HCT116 (cell line): Measurements from ENCODE around the gene SHMT1. TPM values are rescaled to one million over a fixed set of nuclear protein-coding genes. Genes with fewer than 3 reads are reported as not detected.

Experiments used
- ATAC-seq: fragments of 200-7000 bp; cut with Tn5 transposase; 2 replicates; pipeline ENCODE4 v1.9.1; 2020; ENCODE audit warnings: mild to moderate bottlenecking, moderate library complexity
- BruUV-seq: library from RNA; stranded (reverse); fragments of 400-500 nt; replicated peaks from 2 replicates; lab custom pipeline; 2021; lab: Mats Ljungman, UMichigan
- CTCF ChIA-PET: fragments of 300-600 bp; sonication (Branson Sonifier 250); formaldehyde crosslinking; loops from one replicate; lab custom pipeline; 2021; ENCODE audit warnings: antibody characterized with exemption; lab: Charles Lee
- POLR2A ChIA-PET: fragments of 300-600, 350-600 bp; sonication (Branson Sonifier 250); formaldehyde crosslinking; loops from one replicate; lab custom pipeline; 2021; ENCODE audit warnings: antibody characterized with exemption; lab: Charles Lee
- RAD21 ChIA-PET, 2 experiments: fragments of 300-600 bp; sonication (Branson Sonifier 250); formaldehyde crosslinking; loops; one replicate each; lab custom pipeline; 2023; ENCODE audit warnings: low total read pairs in 2 of 2; ENCODE audit not compliant: uncharacterized antibody in 2 of 2, unreplicated experiment in 2 of 2, low non-redundant PET in 1 of 2; lab: Charles Lee
- DNase-seq: peaks from one replicate; pipeline ENCODE4 v3.0.0-alpha.2; 2010; ENCODE audit warnings: low read depth, low spot score
- H2AFZ ChIP-seq: fragments of 200-600 bp; shearing (Covaris generic), sonication (generic); 2 replicates; pipeline ENCODE4 v1.6.1; 2017; ENCODE audit warnings: low read depth, mixed run types, mixed read lengths, antibody characterized with exemption, low read length; ENCODE audit not compliant: poor library complexity, severe bottlenecking
- H3K27ac ChIP-seq: 2 replicates; pipeline ENCODE4 v1.5.1; 2012; ENCODE audit warnings: low read depth, low read length
- H3K27me3 ChIP-seq: fragments of 200-600 bp; sonication (generic); 2 replicates; pipeline ENCODE4 v1.6.1; 2016; ENCODE audit warnings: mixed run types, low read length, mixed read lengths; ENCODE audit not compliant: insufficient read depth
- H3K36me3 ChIP-seq, 2 experiments: fragments of 200-500 bp in 1 of 2; fragments of 200-600 bp in 1 of 2; sonication (Bioruptor generic) in 1 of 2; sonication (generic) in 1 of 2; 2 replicates each; pipeline versions ENCODE4 v1.5.1 to v1.6.1; 2014 to 2016; ENCODE audit warnings: low read length in 2 of 2, inconsistent platforms in 1 of 2, mixed read lengths in 1 of 2, mixed run types in 1 of 2; ENCODE audit not compliant: insufficient read depth in 2 of 2, control insufficient read depth in 1 of 2
- H3K4me1 ChIP-seq, 2 experiments: fragments of 200-600 bp in 1 of 2; sonication (generic) in 1 of 2; 2 replicates each; pipeline versions ENCODE4 v1.5.1 to v1.6.1; 2012 to 2017; ENCODE audit warnings: low read length in 2 of 2, inconsistent platforms in 1 of 2, mild to moderate bottlenecking in 1 of 2, mixed read lengths in 1 of 2, mixed run types in 1 of 2, moderate library complexity in 1 of 2; ENCODE audit not compliant: insufficient read depth in 2 of 2, control insufficient read depth in 1 of 2
- H3K4me2 ChIP-seq: fragments of 200-600 bp; sonication (generic); 2 replicates; pipeline ENCODE4 v1.6.1; 2017; ENCODE audit warnings: mixed run types, low read length, mixed read lengths
- H3K4me3 ChIP-seq, 2 experiments: fragments of 200-600 bp in 1 of 2; sonication (generic) in 1 of 2; replicated peaks in 1 of 2; 2 replicates each; pipeline ENCODE4 v1.5.1; 2011 to 2016; ENCODE audit warnings: low read length in 2 of 2, control low read depth in 1 of 2, low read depth in 1 of 2, mild to moderate bottlenecking in 1 of 2, mixed read lengths in 1 of 2, mixed run types in 1 of 2
- H3K79me2 ChIP-seq: fragments of 200-600 bp; sonication (generic); 2 replicates; pipeline ENCODE4 v1.6.1; 2017; ENCODE audit warnings: mild to moderate bottlenecking, mixed run types, low read length, moderate library complexity, mixed read lengths; ENCODE audit not compliant: insufficient read depth
- H3K9ac ChIP-seq: fragments of 200-600 bp; sonication (generic); 2 replicates; pipeline ENCODE4 v1.6.1; 2016; ENCODE audit warnings: low read length, mixed read lengths
- H3K9me2 ChIP-seq: fragments of 200-600 bp; sonication (generic), shearing (Covaris generic); 2 replicates; pipeline ENCODE4 v1.6.1; 2017; ENCODE audit warnings: mixed run types, mild to moderate bottlenecking, moderate library complexity; ENCODE audit not compliant: insufficient read depth
- H3K9me3 ChIP-seq, 2 experiments: fragments of 200-500 bp in 1 of 2; fragments of 200-600 bp in 1 of 2; sonication (Bioruptor generic) in 1 of 2; sonication (generic) in 1 of 2; 2 replicates each; pipeline ENCODE4 v1.6.1; 2014 to 2017; ENCODE audit warnings: low read length in 2 of 2, mixed read lengths in 2 of 2, inconsistent platforms in 1 of 2, low read depth in 1 of 2, mild to moderate bottlenecking in 1 of 2, mixed run types in 1 of 2, moderate library complexity in 1 of 2; ENCODE audit not compliant: control insufficient read depth in 1 of 2, insufficient read depth in 1 of 2
- H4K20me1 ChIP-seq: fragments of 200-600 bp; sonication (generic), shearing (Covaris generic); 2 replicates; pipeline ENCODE4 v1.6.1; 2017; ENCODE audit warnings: mixed run types, mild to moderate bottlenecking, moderate library complexity; ENCODE audit not compliant: insufficient read depth
- CEBPB ChIP-seq: IDR thresholded peaks from 2 replicates; pipeline ENCODE4 v1.6.1; 2012; ENCODE audit warnings: low read depth
- EGR1 ChIP-seq: IDR thresholded peaks from 2 replicates; pipeline ENCODE4 v1.6.1; 2012; ENCODE audit warnings: low read depth
- ELF1 ChIP-seq: IDR thresholded peaks from 2 replicates; pipeline ENCODE4 v1.6.1; 2012; ENCODE audit warnings: low read depth, borderline replicate concordance
- EZH2phosphoT487 ChIP-seq: fragments of 200-600 bp; IDR thresholded peaks from 2 replicates; pipeline ENCODE4 v1.6.1; 2018; ENCODE audit warnings: antibody characterized with exemption, borderline replicate concordance
- FOSL1 ChIP-seq: IDR thresholded peaks from 2 replicates; pipeline ENCODE4 v1.6.1; 2012; ENCODE audit warnings: low read depth
- JUND ChIP-seq: IDR thresholded peaks from 2 replicates; pipeline ENCODE4 v1.6.1; 2012
- POLR2A ChIP-seq: IDR thresholded peaks from 2 replicates; pipeline ENCODE4 v1.7.0; 2011; ENCODE audit warnings: borderline replicate concordance; ENCODE audit not compliant: insufficient read depth, insufficient read length; ENCODE audit errors: extremely low read depth
- SIN3A ChIP-seq: IDR thresholded peaks from 2 replicates; pipeline ENCODE4 v1.6.1; 2012; ENCODE audit warnings: low read depth
- TCF7L2 ChIP-seq: IDR thresholded peaks from 2 replicates; pipeline ENCODE4 v1.7.0; 2011; ENCODE audit warnings: borderline replicate concordance, inconsistent platforms; ENCODE audit not compliant: insufficient read depth, insufficient read length; ENCODE audit errors: extremely low read depth
- YY1 ChIP-seq: IDR thresholded peaks from 2 replicates; pipeline ENCODE4 v1.6.1; 2011; ENCODE audit warnings: low read length, low read depth, moderate library complexity, mild to moderate bottlenecking; ENCODE audit not compliant: insufficient replicate concordance; ENCODE audit errors: extremely low read depth
- ZFX ChIP-seq: fragments of 450-650 bp; IDR thresholded peaks from 2 replicates; pipeline ENCODE4 v1.6.1; 2017
- intact Hi-C: fragments of 100-400 bp; cut with micrococcal nuclease; formaldehyde crosslinking; loops from 2 replicates; pipeline ENCODE4 v1.10.0; 2022
- total RNA-seq: library from RNA; stranded (reverse); gene quantifications from one replicate; pipeline ENCODE4 v1.2.1, GENCODE V29; 2021; ENCODE audit not compliant: unreplicated experiment
- TF ChIP-seq, protein P1 (sequence below): IDR thresholded peaks from 2 replicates; pipeline ENCODE4 v1.6.1; 2012; ENCODE audit warnings: low read depth
- TF ChIP-seq, protein P2 (sequence below), 3 experiments: fragments of 200-600 bp in 1 of 3; sonication (generic) in 1 of 3; IDR thresholded peaks in 2 of 3; conservative IDR thresholded peaks in 1 of 3; 2 replicates each; pipeline ENCODE4 v1.5.1; 2012 to 2017; ENCODE audit warnings: low read depth in 2 of 3, low read length in 2 of 3, antibody characterized with exemption in 1 of 3, borderline replicate concordance in 1 of 3, control low read depth in 1 of 3, mild to moderate bottlenecking in 1 of 3, mixed read lengths in 1 of 3, mixed run types in 1 of 3, moderate library complexity in 1 of 3; ENCODE audit not compliant: insufficient read depth in 1 of 3
- TF ChIP-seq, protein P3 (sequence below): IDR thresholded peaks from 2 replicates; pipeline ENCODE4 v1.6.1; 2011; ENCODE audit warnings: mild to moderate bottlenecking, low read length, moderate library complexity; ENCODE audit not compliant: insufficient replicate concordance; ENCODE audit errors: extremely low read depth
- TF ChIP-seq, protein P4 (sequence below): IDR thresholded peaks from 2 replicates; pipeline ENCODE4 v1.6.1; 2012

Gene SHMT1
- total RNA-seq, 1 experiment from 2014 or later = 46.5 TPM

DNA sequence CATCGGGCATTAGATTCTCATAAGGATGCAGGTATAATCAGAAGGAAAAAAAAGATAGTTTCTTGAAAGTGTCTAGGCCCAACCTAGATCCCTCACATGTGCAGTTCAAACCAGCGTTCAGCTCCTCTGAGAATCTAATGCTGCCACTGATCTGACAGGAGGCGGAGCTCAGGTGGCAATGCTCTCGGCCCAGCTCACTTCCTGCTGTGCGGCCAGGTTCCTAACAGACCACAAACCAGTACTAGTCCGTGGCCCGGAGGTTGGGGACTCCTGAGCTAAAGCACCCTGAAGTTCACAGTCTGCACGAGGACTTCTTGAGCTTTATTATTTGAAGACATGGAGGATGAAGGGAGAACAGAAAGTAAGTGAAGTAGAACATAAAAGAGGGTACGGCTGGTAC is 31.5 kb downstream of the SHMT1 start:
- no peak overlapping the region for H2AFZ ChIP-seq
- peak; percentile 18; the same call in 1 of the 2 replicates for ATAC-seq
- no peak overlapping the region for H3K27ac ChIP-seq
- no peak overlapping the region for H3K9ac ChIP-seq
- CTCF ChIA-PET = no interaction called here
- H3K27me3 ChIP-seq = no peaks in the 10 kb centered on the region
- H3K4me2 ChIP-seq = no peak overlapping the region
- TF ChIP-seq CEBPB (no peak), EGR1 (no peak), YY1 (no peak), JUND (no peak), SIN3A (no peak), EZH2phosphoT487 (no peak), ZFX (no peak), POLR2A (no peak), TCF7L2 (no peak), ELF1 (no peak), FOSL1 (no peak)
- TF ChIP-seq, protein P1, sequence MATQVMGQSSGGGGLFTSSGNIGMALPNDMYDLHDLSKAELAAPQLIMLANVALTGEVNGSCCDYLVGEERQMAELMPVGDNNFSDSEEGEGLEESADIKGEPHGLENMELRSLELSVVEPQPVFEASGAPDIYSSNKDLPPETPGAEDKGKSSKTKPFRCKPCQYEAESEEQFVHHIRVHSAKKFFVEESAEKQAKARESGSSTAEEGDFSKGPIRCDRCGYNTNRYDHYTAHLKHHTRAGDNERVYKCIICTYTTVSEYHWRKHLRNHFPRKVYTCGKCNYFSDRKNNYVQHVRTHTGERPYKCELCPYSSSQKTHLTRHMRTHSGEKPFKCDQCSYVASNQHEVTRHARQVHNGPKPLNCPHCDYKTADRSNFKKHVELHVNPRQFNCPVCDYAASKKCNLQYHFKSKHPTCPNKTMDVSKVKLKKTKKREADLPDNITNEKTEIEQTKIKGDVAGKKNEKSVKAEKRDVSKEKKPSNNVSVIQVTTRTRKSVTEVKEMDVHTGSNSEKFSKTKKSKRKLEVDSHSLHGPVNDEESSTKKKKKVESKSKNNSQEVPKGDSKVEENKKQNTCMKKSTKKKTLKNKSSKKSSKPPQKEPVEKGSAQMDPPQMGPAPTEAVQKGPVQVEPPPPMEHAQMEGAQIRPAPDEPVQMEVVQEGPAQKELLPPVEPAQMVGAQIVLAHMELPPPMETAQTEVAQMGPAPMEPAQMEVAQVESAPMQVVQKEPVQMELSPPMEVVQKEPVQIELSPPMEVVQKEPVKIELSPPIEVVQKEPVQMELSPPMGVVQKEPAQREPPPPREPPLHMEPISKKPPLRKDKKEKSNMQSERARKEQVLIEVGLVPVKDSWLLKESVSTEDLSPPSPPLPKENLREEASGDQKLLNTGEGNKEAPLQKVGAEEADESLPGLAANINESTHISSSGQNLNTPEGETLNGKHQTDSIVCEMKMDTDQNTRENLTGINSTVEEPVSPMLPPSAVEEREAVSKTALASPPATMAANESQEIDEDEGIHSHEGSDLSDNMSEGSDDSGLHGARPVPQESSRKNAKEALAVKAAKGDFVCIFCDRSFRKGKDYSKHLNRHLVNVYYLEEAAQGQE = no peak
- TF ChIP-seq, protein P2, sequence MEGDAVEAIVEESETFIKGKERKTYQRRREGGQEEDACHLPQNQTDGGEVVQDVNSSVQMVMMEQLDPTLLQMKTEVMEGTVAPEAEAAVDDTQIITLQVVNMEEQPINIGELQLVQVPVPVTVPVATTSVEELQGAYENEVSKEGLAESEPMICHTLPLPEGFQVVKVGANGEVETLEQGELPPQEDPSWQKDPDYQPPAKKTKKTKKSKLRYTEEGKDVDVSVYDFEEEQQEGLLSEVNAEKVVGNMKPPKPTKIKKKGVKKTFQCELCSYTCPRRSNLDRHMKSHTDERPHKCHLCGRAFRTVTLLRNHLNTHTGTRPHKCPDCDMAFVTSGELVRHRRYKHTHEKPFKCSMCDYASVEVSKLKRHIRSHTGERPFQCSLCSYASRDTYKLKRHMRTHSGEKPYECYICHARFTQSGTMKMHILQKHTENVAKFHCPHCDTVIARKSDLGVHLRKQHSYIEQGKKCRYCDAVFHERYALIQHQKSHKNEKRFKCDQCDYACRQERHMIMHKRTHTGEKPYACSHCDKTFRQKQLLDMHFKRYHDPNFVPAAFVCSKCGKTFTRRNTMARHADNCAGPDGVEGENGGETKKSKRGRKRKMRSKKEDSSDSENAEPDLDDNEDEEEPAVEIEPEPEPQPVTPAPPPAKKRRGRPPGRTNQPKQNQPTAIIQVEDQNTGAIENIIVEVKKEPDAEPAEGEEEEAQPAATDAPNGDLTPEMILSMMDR (IDR thresholded peaks at IDR 0.05 in 2 of 3, conservative IDR thresholded peaks at IDR 0.05 in 1 of 3; ENCODE audit: borderline replicate concordance in 1 of 3, insufficient read depth in 1 of 3, low read depth in 2 of 3, low read length in 2 of 3) = no peak
- TF ChIP-seq, protein P3, sequence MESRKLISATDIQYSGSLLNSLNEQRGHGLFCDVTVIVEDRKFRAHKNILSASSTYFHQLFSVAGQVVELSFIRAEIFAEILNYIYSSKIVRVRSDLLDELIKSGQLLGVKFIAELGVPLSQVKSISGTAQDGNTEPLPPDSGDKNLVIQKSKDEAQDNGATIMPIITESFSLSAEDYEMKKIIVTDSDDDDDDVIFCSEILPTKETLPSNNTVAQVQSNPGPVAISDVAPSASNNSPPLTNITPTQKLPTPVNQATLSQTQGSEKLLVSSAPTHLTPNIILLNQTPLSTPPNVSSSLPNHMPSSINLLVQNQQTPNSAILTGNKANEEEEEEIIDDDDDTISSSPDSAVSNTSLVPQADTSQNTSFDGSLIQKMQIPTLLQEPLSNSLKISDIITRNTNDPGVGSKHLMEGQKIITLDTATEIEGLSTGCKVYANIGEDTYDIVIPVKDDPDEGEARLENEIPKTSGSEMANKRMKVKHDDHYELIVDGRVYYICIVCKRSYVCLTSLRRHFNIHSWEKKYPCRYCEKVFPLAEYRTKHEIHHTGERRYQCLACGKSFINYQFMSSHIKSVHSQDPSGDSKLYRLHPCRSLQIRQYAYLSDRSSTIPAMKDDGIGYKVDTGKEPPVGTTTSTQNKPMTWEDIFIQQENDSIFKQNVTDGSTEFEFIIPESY = no peak
- TF ChIP-seq, protein P4, sequence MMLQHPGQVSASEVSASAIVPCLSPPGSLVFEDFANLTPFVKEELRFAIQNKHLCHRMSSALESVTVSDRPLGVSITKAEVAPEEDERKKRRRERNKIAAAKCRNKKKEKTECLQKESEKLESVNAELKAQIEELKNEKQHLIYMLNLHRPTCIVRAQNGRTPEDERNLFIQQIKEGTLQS = no peak
- intact Hi-C loops = no loop called here
- no peak for DNase-seq
- RAD21 ChIA-PET = no interaction called here
- no TSS peak for BruUV-seq
- H4K20me1 ChIP-seq = no peaks in the 10 kb centered on the region
- no peaks in the 10 kb centered on the region for H3K9me3 ChIP-seq
- no peaks in the 10 kb centered on the region for H3K4me1 ChIP-seq
- no peaks in the 10 kb centered on the region for H3K9me2 ChIP-seq
- no peak overlapping the region for H3K4me3 ChIP-seq
- POLR2A ChIA-PET = no interaction called here
- H3K36me3 ChIP-seq = peaks cover 16 to 18% of the 10 kb centered on the region in 2 experiments; a peak in 3 of 4 replicates
- no peaks in the 10 kb centered on the region for H3K79me2 ChIP-seq
